ENCODE measurements around the gene ZNF687.

GRCh38 chr1:151312411-151312810, 30.3 kb downstream of the ZNF687 start:
- TF ChIP-seq, protein P1, sequence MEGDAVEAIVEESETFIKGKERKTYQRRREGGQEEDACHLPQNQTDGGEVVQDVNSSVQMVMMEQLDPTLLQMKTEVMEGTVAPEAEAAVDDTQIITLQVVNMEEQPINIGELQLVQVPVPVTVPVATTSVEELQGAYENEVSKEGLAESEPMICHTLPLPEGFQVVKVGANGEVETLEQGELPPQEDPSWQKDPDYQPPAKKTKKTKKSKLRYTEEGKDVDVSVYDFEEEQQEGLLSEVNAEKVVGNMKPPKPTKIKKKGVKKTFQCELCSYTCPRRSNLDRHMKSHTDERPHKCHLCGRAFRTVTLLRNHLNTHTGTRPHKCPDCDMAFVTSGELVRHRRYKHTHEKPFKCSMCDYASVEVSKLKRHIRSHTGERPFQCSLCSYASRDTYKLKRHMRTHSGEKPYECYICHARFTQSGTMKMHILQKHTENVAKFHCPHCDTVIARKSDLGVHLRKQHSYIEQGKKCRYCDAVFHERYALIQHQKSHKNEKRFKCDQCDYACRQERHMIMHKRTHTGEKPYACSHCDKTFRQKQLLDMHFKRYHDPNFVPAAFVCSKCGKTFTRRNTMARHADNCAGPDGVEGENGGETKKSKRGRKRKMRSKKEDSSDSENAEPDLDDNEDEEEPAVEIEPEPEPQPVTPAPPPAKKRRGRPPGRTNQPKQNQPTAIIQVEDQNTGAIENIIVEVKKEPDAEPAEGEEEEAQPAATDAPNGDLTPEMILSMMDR (IDR thresholded peaks at IDR 0.05; ENCODE audit: low read depth, low read length, poor library complexity, severe bottlenecking) = no peak
- no peak for TF ChIP-seq EZH2phosphoT487 (IDR thresholded peaks at IDR 0.05; ENCODE audit: borderline replicate concordance, low read length)

All from DOHH2 (cell line).